Liver (tissue), 9 donors: Measurements from ENCODE around the gene KMT2A. TPM values are rescaled to one million over a fixed set of nuclear protein-coding genes. Genes with fewer than 3 reads are reported as not detected.

ENCODE experiments used
- DNase-seq: peaks from one replicate; pipeline ENCODE4 v3.0.0-alpha.2; 2017; ENCODE audit warnings: low spot score
- H3K27ac ChIP-seq, 2 donors: one replicate each; pipeline ENCODE4 v1.7.0; 2013; ENCODE audit warnings: inconsistent platforms in 2 of 2, low read length in 2 of 2, control low read depth in 1 of 2, low read depth in 1 of 2, mild to moderate bottlenecking in 1 of 2
- H3K27me3 ChIP-seq, 4 donors: one replicate each; pipeline versions ENCODE4 v1.6.1 to v1.7.0; 2013; ENCODE audit warnings: low read length in 3 of 4, inconsistent platforms in 1 of 4, mild to moderate bottlenecking in 1 of 4, moderate library complexity in 1 of 4; ENCODE audit not compliant: control insufficient read depth in 4 of 4, insufficient read depth in 4 of 4
- H3K36me3 ChIP-seq, 4 donors: one replicate each; pipeline versions ENCODE4 v1.6.1 to v1.7.0; 2013; ENCODE audit warnings: low read length in 3 of 4, mild to moderate bottlenecking in 3 of 4, low read depth in 1 of 4, moderate library complexity in 1 of 4; ENCODE audit not compliant: control insufficient read depth in 4 of 4, insufficient read depth in 3 of 4
- H3K4me1 ChIP-seq, 4 donors: one replicate each; pipeline versions ENCODE4 v1.6.1 to v1.7.0; 2013; ENCODE audit warnings: low read length in 3 of 4, mild to moderate bottlenecking in 3 of 4, moderate library complexity in 1 of 4; ENCODE audit not compliant: control insufficient read depth in 4 of 4, insufficient read depth in 4 of 4
- H3K4me3 ChIP-seq, 3 donors: one replicate each; pipeline versions ENCODE4 v1.6.1 to v1.7.0; 2013; ENCODE audit warnings: low read length in 3 of 3, control low read depth in 1 of 3, low read depth in 1 of 3, mild to moderate bottlenecking in 1 of 3
- H3K9ac ChIP-seq, 2 donors: one replicate each; pipeline ENCODE4 v1.7.0; 2013; ENCODE audit warnings: low read length in 2 of 2, mild to moderate bottlenecking in 2 of 2, moderate library complexity in 2 of 2, control low read depth in 1 of 2, low read depth in 1 of 2
- H3K9me3 ChIP-seq, 4 donors: one replicate each; pipeline versions ENCODE4 v1.6.1 to v1.7.0; 2013; ENCODE audit warnings: low read length in 3 of 4; ENCODE audit not compliant: control insufficient read depth in 4 of 4
- FOXA1 ChIP-seq: IDR thresholded peaks from 2 replicates; pipeline ENCODE4 v1.6.1; 2016; ENCODE audit warnings: antibody characterized with exemption
- FOXA2 ChIP-seq: IDR thresholded peaks from 2 replicates; pipeline ENCODE4 v1.6.1; 2016; ENCODE audit warnings: antibody characterized with exemption
- GABPA ChIP-seq, 2 donors: IDR thresholded peaks in 1 of 2; conservative IDR thresholded peaks in 1 of 2; 2 replicates each; pipeline ENCODE4 v1.6.1; 2016; ENCODE audit warnings: antibody characterized with exemption in 2 of 2, mild to moderate bottlenecking in 1 of 2, moderate library complexity in 1 of 2
- HNF4A ChIP-seq, 2 donors: conservative IDR thresholded peaks; 2 replicates each; pipeline ENCODE4 v1.6.1; 2016; ENCODE audit warnings: antibody characterized with exemption in 2 of 2, mild to moderate bottlenecking in 2 of 2
- HNF4G ChIP-seq: IDR thresholded peaks from 2 replicates; pipeline ENCODE4 v1.6.1; 2016; ENCODE audit warnings: antibody characterized with exemption
- JUND ChIP-seq, 2 donors: IDR thresholded peaks; 2 replicates each; pipeline ENCODE4 v1.6.1; 2016; ENCODE audit warnings: antibody characterized with exemption in 2 of 2
- NR2F2 ChIP-seq: IDR thresholded peaks from 2 replicates; pipeline ENCODE4 v1.6.1; 2016; ENCODE audit warnings: antibody characterized with exemption
- RAD21 ChIP-seq, 2 donors: IDR thresholded peaks; 2 replicates each; pipeline ENCODE4 v1.6.1; 2016; ENCODE audit warnings: antibody characterized with exemption in 2 of 2, mild to moderate bottlenecking in 2 of 2
- RXRA ChIP-seq, 2 donors: IDR thresholded peaks; 2 replicates each; pipeline ENCODE4 v1.6.1; 2017 to 2018; ENCODE audit warnings: antibody characterized with exemption in 2 of 2, mild to moderate bottlenecking in 1 of 2
- SP1 ChIP-seq: IDR thresholded peaks from 2 replicates; pipeline ENCODE4 v1.6.1; 2018; ENCODE audit warnings: antibody characterized with exemption, mild to moderate bottlenecking
- YY1 ChIP-seq: IDR thresholded peaks from 2 replicates; pipeline ENCODE4 v1.6.1; 2016; ENCODE audit warnings: antibody characterized with exemption, mild to moderate bottlenecking
- WGBS: extraction: QIAGEN DNeasy Blood & Tissue Kit; methylation state at CpG from one replicate; pipeline ENCODE4 v1.1.7; 2013; 5-methylcytosine and 5-hydroxymethylcytosine counted together
- polyA plus RNA-seq, 2 donors: library from polyadenylated mRNA; stranded (reverse) in 1 of 2; unstranded in 1 of 2; fragments of 200-250 nt in 1 of 2; fragments of >200 nt in 1 of 2; fragmentation: Nextera tagmentation in 1 of 2; extraction: Ambion mirVana in 1 of 2; gene quantifications; one replicate each; pipeline versions ENCODE4 v1.2.1 to v1.2.3, GENCODE V29; 2013 to 2015
- total RNA-seq, 2 donors: library from RNA; depleted of rRNA; stranded (reverse); fragments of >200 nt; gene quantifications; one replicate each; pipeline ENCODE4 v1.2.3, GENCODE V29; 2014
- TF ChIP-seq, protein P1 (sequence below): IDR thresholded peaks from 2 replicates; pipeline ENCODE4 v1.6.1; 2016; ENCODE audit warnings: antibody characterized with exemption, mild to moderate bottlenecking
- TF ChIP-seq, protein P2 (sequence below): IDR thresholded peaks from 2 replicates; pipeline ENCODE4 v1.6.1; 2016; ENCODE audit warnings: antibody characterized with exemption
- donor health status: healthy.
- donor health status: healthy.
- donor health status: healthy.
- donor health status: healthy.
- donor health status: healthy.

The KMT2A gene
- total and polyA plus RNA-seq, 4 donors, result 4.3 to 27.9 (median 12.9) TPM

DNA sequence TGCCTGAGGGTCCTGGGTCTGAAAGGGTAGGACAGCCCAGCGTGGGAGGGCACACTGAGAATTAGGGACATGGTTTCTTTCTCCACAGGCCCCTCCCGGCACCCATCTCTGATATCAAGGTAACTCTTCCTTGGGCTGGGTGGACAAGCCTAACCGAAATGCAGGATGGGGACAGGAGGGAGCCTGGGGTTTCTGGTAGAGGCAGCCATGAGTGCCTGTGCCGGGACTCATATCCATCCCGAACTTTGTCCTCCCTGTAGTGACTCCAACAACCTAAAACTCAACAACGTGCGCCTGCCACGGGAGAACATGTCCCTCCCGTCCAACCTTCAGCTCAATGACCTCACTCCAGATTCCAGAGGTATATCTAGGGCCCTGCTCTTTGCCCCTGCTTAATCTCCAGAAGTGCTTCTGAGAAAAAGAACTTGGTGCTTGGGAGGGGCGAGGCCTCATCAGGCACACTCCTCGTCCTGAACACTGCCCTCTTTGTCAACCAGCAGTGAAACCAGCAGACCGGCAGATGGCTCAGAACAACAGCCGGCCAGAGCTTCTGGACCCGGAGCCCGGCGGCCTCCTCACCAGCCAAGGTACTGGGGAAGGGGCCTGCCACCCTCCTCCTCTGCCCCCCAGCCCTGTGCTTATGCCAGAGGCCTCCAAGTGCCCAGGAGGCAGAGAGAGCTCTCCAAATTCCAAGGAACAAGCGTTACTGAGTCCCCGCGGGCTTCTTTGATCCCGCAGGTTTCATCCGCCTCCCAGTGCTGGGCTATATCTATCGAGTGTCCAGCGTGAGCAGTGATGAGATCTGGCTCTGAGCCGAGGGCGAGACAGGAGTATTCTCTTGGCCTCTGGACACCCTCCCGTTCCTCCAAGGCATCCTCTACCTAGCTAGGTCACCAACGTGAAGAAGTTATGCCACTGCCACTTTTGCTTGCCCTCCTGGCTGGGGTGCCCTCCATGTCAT, 97.8 kb downstream of the KMT2A start:
- Histone ChIP-seq H3K27me3 (no peaks in the 10 kb centered on the region), H3K9me3 (no peaks in the 10 kb centered on the region), H3K27ac (peak overlapping the region; percentile 63 to 68), H3K9ac (no peak overlapping the region), H3K4me1 (peaks cover 14 to 56% (median 43%) of the 10 kb centered on the region in 4 donors), H3K36me3 (peaks cover 0 to 4% (median 0%) of the 10 kb centered on the region in 4 donors), H3K4me3 (no peak overlapping the region)
- no peak for DNase-seq
- TF ChIP-seq RAD21 (IDR thresholded peaks at IDR 0.05) (no peak), FOXA2 (no peak), HNF4A (conservative IDR thresholded peaks at IDR 0.05) (peak; percentile 52 to 61), YY1 (no peak), SP1 (peak; percentile 32), NR2F2 (no peak), FOXA1 (no peak), RXRA (IDR thresholded peaks at IDR 0.05) (peak; percentile 67 to 74)
- TF ChIP-seq, protein P1, sequence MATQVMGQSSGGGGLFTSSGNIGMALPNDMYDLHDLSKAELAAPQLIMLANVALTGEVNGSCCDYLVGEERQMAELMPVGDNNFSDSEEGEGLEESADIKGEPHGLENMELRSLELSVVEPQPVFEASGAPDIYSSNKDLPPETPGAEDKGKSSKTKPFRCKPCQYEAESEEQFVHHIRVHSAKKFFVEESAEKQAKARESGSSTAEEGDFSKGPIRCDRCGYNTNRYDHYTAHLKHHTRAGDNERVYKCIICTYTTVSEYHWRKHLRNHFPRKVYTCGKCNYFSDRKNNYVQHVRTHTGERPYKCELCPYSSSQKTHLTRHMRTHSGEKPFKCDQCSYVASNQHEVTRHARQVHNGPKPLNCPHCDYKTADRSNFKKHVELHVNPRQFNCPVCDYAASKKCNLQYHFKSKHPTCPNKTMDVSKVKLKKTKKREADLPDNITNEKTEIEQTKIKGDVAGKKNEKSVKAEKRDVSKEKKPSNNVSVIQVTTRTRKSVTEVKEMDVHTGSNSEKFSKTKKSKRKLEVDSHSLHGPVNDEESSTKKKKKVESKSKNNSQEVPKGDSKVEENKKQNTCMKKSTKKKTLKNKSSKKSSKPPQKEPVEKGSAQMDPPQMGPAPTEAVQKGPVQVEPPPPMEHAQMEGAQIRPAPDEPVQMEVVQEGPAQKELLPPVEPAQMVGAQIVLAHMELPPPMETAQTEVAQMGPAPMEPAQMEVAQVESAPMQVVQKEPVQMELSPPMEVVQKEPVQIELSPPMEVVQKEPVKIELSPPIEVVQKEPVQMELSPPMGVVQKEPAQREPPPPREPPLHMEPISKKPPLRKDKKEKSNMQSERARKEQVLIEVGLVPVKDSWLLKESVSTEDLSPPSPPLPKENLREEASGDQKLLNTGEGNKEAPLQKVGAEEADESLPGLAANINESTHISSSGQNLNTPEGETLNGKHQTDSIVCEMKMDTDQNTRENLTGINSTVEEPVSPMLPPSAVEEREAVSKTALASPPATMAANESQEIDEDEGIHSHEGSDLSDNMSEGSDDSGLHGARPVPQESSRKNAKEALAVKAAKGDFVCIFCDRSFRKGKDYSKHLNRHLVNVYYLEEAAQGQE, result no peak
- 64% methylated on average over 27 of the region's 27 CpGs for WGBS

DNA sequence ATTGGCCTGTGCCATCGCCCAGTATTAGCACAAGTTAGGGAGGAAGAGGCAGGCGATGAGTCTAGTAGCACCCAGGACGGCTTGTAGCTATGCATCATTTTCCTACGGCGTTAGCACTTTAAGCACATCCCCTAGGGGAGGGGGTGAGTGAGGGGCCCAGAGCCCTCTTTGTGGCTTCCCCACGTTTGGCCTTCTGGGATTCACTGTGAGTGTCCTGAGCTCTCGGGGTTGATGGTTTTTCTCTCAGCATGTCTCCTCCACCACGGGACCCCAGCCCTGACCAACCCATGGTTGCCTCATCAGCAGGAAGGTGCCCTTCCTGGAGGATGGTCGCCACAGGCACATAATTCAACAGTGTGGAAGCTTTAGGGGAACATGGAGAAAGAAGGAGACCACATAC, 99.0 kb downstream of the KMT2A start:
- TF ChIP-seq GABPA (IDR thresholded peaks at IDR 0.05 in 1 of 2, conservative IDR thresholded peaks at IDR 0.05 in 1 of 2) (no peak), HNF4G (no peak), JUND (IDR thresholded peaks at IDR 0.05) (no peak), FOXA1 (no peak), RXRA (IDR thresholded peaks at IDR 0.05) (no peak)
- TF ChIP-seq, protein P2, sequence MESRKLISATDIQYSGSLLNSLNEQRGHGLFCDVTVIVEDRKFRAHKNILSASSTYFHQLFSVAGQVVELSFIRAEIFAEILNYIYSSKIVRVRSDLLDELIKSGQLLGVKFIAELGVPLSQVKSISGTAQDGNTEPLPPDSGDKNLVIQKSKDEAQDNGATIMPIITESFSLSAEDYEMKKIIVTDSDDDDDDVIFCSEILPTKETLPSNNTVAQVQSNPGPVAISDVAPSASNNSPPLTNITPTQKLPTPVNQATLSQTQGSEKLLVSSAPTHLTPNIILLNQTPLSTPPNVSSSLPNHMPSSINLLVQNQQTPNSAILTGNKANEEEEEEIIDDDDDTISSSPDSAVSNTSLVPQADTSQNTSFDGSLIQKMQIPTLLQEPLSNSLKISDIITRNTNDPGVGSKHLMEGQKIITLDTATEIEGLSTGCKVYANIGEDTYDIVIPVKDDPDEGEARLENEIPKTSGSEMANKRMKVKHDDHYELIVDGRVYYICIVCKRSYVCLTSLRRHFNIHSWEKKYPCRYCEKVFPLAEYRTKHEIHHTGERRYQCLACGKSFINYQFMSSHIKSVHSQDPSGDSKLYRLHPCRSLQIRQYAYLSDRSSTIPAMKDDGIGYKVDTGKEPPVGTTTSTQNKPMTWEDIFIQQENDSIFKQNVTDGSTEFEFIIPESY, result no peak
- Histone ChIP-seq H3K4me3 (no peak overlapping the region), H3K9me3 (no peaks in the 10 kb centered on the region), H3K27me3 (no peaks in the 10 kb centered on the region), H3K27ac (no peak overlapping the region), H3K4me1 (peaks cover 11 to 44% (median 30%) of the 10 kb centered on the region in 4 donors), H3K9ac (no peak overlapping the region), H3K36me3 (peaks cover 0 to 4% (median 0%) of the 10 kb centered on the region in 4 donors)
- DNase-seq, result no peak
- 89% methylated on average over 9 of the region's 9 CpGs for WGBS
